ENCODE results near the gene LMNTD1.
"Not testable (repeated sequence)": the region's sequence is repeated elsewhere in the genome, so short reads cannot be mapped to it uniquely, and the experiment has no call there.

LMNTD1 gene

GRCh38 chr12:25553098-25553497 lies at the start of gene LMNTD1:
Gene LMNTD1, minus strand, starts transcription at chr12:25553283. Its CDS starts 324 bp downstream, at chr12:25552959.
- no peak for DNase-seq

GRCh38 chr12:25598956-25599355 lies 45.9 kb upstream of the LMNTD1 start:
- no peak for DNase-seq

GRCh38 chr12:25595496-25595895 lies 42.4 kb upstream of the LMNTD1 start:
- DNase-seq = not testable (repeated sequence)

GRCh38 chr12:25594376-25594775 lies 41.3 kb upstream of the LMNTD1 start:
- DNase-seq = no peak

GRCh38 chr12:25592725-25593495 lies 39.8 kb upstream of the LMNTD1 start:
- no peak for DNase-seq

- DNase-seq = no peak
Measured at GRCh38 chr12:25591144-25591543, 38.1 kb upstream of the LMNTD1 start.

- DNase-seq = no peak
Measured at GRCh38 chr12:25590011-25590721, 37.1 kb upstream of the LMNTD1 start.

- DNase-seq = no peak
Measured at GRCh38 chr12:25587346-25587745, 34.3 kb upstream of the LMNTD1 start.

- no peak for DNase-seq
Measured at GRCh38 chr12:25585662-25586061, 32.6 kb upstream of the LMNTD1 start.

GRCh38 chr12:25585021-25585523 lies 32.0 kb upstream of the LMNTD1 start:
- DNase-seq = no peak

GRCh38 chr12:25584596-25584995 lies 31.5 kb upstream of the LMNTD1 start:
- DNase-seq = no peak

- no peak for DNase-seq
Measured at GRCh38 chr12:25583545-25583944, 30.5 kb upstream of the LMNTD1 start.

GRCh38 chr12:25581067-25581466 lies 28.0 kb upstream of the LMNTD1 start:
- DNase-seq = no peak

GRCh38 chr12:25578411-25579143 lies 25.5 kb upstream of the LMNTD1 start:
- DNase-seq = no peak

GRCh38 chr12:25574761-25575160 lies 21.7 kb upstream of the LMNTD1 start:
- no peak for DNase-seq

- no peak for DNase-seq
Measured at GRCh38 chr12:25573346-25573745, 20.3 kb upstream of the LMNTD1 start.

- DNase-seq = no peak
Measured at GRCh38 chr12:25570418-25570817, 17.3 kb upstream of the LMNTD1 start.

GRCh38 chr12:25566202-25566949 lies 13.3 kb upstream of the LMNTD1 start:
- no peak for DNase-seq

GRCh38 chr12:25558586-25558985 lies 5.5 kb upstream of the LMNTD1 start:
- no peak for DNase-seq

GRCh38 chr12:25557830-25558436 lies 4.8 kb upstream of the LMNTD1 start:
- DNase-seq = no peak

- no peak for DNase-seq
Measured at GRCh38 chr12:25556153-25556552, 3.1 kb upstream of the LMNTD1 start.

- DNase-seq = no peak
Measured at GRCh38 chr12:25552681-25553080, 402 bp downstream of the LMNTD1 start.

Data from cerebellar nuclear complex (tissue), 1 donor.